ENCODE data around the gene GPR156.

DNA sequence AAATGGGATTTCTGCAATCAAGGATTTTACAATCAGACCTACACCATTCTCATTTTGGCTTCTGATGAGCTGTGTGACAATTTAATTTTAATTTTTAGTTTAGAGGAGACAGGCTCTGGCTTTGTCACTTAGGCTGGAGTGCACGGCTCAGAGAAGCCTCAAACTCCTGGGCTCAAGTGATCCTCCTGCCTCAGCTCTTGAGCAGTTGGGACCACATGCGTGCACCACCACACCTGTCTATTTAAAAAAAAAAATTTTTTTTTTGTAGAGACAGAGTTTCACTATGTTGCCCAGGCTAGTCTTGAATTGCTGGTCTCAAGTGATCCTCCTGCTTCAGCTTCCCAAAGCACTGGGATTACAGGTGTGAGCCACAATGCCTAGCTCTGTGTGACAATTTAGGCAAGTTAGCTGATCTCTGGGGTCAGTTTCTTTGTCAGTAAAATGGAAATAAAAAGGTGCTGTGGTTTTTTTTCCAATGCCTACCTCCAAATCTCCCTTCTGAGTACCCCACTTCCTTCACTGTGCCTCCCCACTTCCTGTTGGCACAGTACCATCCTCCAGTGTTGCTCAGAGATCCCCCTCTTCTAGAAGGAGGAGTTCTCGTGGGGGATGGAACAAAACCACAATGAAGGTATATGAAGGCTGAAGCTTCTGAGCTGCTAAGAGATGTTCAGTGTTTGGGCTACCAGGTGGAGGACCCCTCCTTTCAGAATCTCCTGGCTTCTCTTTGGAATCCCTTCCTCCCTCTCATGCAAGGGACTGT lies 136.7 kb downstream of the GPR156 start:
- TF ChIP-seq, protein P1, sequence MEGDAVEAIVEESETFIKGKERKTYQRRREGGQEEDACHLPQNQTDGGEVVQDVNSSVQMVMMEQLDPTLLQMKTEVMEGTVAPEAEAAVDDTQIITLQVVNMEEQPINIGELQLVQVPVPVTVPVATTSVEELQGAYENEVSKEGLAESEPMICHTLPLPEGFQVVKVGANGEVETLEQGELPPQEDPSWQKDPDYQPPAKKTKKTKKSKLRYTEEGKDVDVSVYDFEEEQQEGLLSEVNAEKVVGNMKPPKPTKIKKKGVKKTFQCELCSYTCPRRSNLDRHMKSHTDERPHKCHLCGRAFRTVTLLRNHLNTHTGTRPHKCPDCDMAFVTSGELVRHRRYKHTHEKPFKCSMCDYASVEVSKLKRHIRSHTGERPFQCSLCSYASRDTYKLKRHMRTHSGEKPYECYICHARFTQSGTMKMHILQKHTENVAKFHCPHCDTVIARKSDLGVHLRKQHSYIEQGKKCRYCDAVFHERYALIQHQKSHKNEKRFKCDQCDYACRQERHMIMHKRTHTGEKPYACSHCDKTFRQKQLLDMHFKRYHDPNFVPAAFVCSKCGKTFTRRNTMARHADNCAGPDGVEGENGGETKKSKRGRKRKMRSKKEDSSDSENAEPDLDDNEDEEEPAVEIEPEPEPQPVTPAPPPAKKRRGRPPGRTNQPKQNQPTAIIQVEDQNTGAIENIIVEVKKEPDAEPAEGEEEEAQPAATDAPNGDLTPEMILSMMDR (IDR thresholded peaks at IDR 0.05): no peak
- TF ChIP-seq POLR2A (IDR thresholded peaks at IDR 0.05; ENCODE audit: low read length) (no peak), HMGXB4 (CRISPR knock-in tag; IDR thresholded peaks at IDR 0.05; ENCODE audit: borderline replicate concordance) (no peak), RCOR1 (IDR thresholded peaks at IDR 0.05; ENCODE audit: low read depth, low read length) (no peak), SREBF2 (IDR thresholded peaks at IDR 0.05) (no peak)

All from A549 (cell line).